ENCODE data around the gene MYOG. TPM values are rescaled to one million over a fixed set of nuclear protein-coding genes. Genes with fewer than 3 reads are reported as not detected.

The MYOG gene
- polyA plus RNA-seq, 3 donors: not detected

DNA sequence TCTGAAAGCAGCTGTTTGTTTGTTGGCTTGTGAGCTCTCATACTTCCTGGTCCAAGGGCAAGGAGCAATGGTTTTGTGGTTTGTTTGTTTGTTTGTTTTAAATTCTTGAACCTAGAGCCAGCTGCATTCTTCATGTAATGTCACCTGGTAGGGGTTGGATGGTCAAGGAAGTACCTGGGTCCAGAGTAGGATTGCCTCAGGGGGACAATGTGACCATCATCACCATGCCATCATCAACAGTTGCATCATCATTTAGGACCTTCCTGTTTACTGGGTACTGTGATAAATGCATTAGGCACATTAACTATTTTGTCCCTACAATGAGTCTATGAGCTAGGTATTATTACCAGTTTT is 14.7 kb upstream of the MYOG start:
- H3K4me3 Mint-ChIP-seq: no peak overlapping the region
- H3K4me1 Mint-ChIP-seq: peaks cover 20% of the 10 kb centered on the region
- Histone ChIP-seq H3K4me1 (ENCODE audit: control insufficient read depth in 1 of 2, insufficient read depth in 2 of 2, low read length in 2 of 2) (peaks cover 0 to 3% of the 10 kb centered on the region in 2 donors), H3K9ac (ENCODE audit: insufficient read depth, low read length, poor library complexity, severe bottlenecking) (no peak overlapping the region), H3K79me2 (ENCODE audit: insufficient read depth, low read length) (no peaks in the 10 kb centered on the region), H2AFZ (ENCODE audit: insufficient read depth, low read depth, low read length, poor library complexity, severe bottlenecking) (no peak overlapping the region), H3K27ac (ENCODE audit: low read depth in 1 of 2, low read length in 2 of 2) (no peak overlapping the region), H3K36me3 (replicated peaks in 1 of 2; ENCODE audit: control insufficient read depth in 1 of 2, insufficient read depth in 2 of 2, low read length in 2 of 2) (no peaks in the 10 kb centered on the region), H3K4me3 (replicated peaks in 1 of 3; ENCODE audit: low read depth in 2 of 3, low read length in 3 of 3) (no peak overlapping the region), H4K20me1 (ENCODE audit: insufficient read depth, low read length) (no peaks in the 10 kb centered on the region), H3K9me3 (replicated peaks in 1 of 2; ENCODE audit: control insufficient read depth in 1 of 2, insufficient read depth in 1 of 2, low read length in 2 of 2) (peaks cover 5 to 20% of the 10 kb centered on the region in 2 donors), H3K27me3 (ENCODE audit: control insufficient read depth in 2 of 2, insufficient read depth in 2 of 2, low read length in 2 of 2) (no peaks in the 10 kb centered on the region), H3K4me2 (replicated peaks; ENCODE audit: extremely low read depth, low read length, poor library complexity, severe bottlenecking) (no peak overlapping the region)
- TF ChIP-seq CTCF (IDR thresholded peaks at IDR 0.05): no peak
- H3K27me3 Mint-ChIP-seq (ENCODE audit: low read depth in 3 of 3): peaks cover 1 to 12% (median 6%) of the 10 kb centered on the region in 3 donors
- DNase-seq: peak in 2 of 3 donors; percentile 5 to 36
- no peaks in the 10 kb centered on the region for H3K36me3 Mint-ChIP-seq
- H3K9me3 Mint-ChIP-seq: peaks cover 19 to 30% (median 26%) of the 10 kb centered on the region in 7 donors
- intact Hi-C loops (cut with micrococcal nuclease): no loop called here
- peak overlapping the region in 1 of 7 donors; percentile 61 for H3K27ac Mint-ChIP-seq

GRCh38 chr1:203099805-203100515 is 14.1 kb upstream of the MYOG start:
- no peak for TF ChIP-seq CTCF (IDR thresholded peaks at IDR 0.05)
- no peaks in the 10 kb centered on the region for H3K27me3 ChIP-seq (ENCODE audit: control insufficient read depth in 2 of 2, insufficient read depth in 2 of 2, low read length in 2 of 2)
- H3K27me3 Mint-ChIP-seq (ENCODE audit: low read depth in 3 of 3): peaks cover 2 to 12% (median 6%) of the 10 kb centered on the region in 3 donors
- H3K27ac Mint-ChIP-seq: peak overlapping the region in 1 of 7 donors; percentile 61
- H4K20me1 ChIP-seq (ENCODE audit: insufficient read depth, low read length): no peaks in the 10 kb centered on the region
- no peak overlapping the region for H2AFZ ChIP-seq (ENCODE audit: insufficient read depth, low read depth, low read length, poor library complexity, severe bottlenecking)
- H3K36me3 Mint-ChIP-seq: no peaks in the 10 kb centered on the region
- no peak overlapping the region for H3K4me2 ChIP-seq (replicated peaks; ENCODE audit: extremely low read depth, low read length, poor library complexity, severe bottlenecking)
- H3K36me3 ChIP-seq (replicated peaks in 1 of 2; ENCODE audit: control insufficient read depth in 1 of 2, insufficient read depth in 2 of 2, low read length in 2 of 2): no peaks in the 10 kb centered on the region
- H3K79me2 ChIP-seq (ENCODE audit: insufficient read depth, low read length): no peaks in the 10 kb centered on the region
- H3K4me3 Mint-ChIP-seq: no peak overlapping the region
- peaks cover 20% of the 10 kb centered on the region for H3K4me1 Mint-ChIP-seq
- DNase-seq: no peak
- H3K4me3 ChIP-seq (replicated peaks in 1 of 3; ENCODE audit: low read depth in 2 of 3, low read length in 3 of 3): no peak overlapping the region
- intact Hi-C loops (cut with micrococcal nuclease): no loop called here
- 98% methylated on average over 6 of the region's 7 CpGs for WGBS (ENCODE audit: insufficient coverage)
- H3K9me3 ChIP-seq (replicated peaks in 1 of 2; ENCODE audit: control insufficient read depth in 1 of 2, insufficient read depth in 1 of 2, low read length in 2 of 2): peaks cover 5 to 20% of the 10 kb centered on the region in 2 donors
- H3K9ac ChIP-seq (ENCODE audit: insufficient read depth, low read length, poor library complexity, severe bottlenecking): no peak overlapping the region
- H3K4me1 ChIP-seq (ENCODE audit: control insufficient read depth in 1 of 2, insufficient read depth in 2 of 2, low read length in 2 of 2): peaks cover 0 to 3% of the 10 kb centered on the region in 2 donors
- peaks cover 19 to 29% (median 26%) of the 10 kb centered on the region in 7 donors for H3K9me3 Mint-ChIP-seq
- no peak overlapping the region for H3K27ac ChIP-seq (ENCODE audit: low read depth in 1 of 2, low read length in 2 of 2)
